GM23338 (cell line): ENCODE measurements around the gene ATP5MG.

Experiments used
- CREB1 ChIP-seq: fragments of 250-450 bp; sonication (Bioruptor Pico); IDR thresholded peaks from 2 replicates; pipeline ENCODE4 v1.5.0; 2020; ENCODE audit warnings: low read depth, mild to moderate bottlenecking, moderate library complexity
- ETS1 ChIP-seq: IDR thresholded peaks from 2 replicates; pipeline ENCODE4 v1.6.1; 2016; ENCODE audit warnings: antibody characterized with exemption
- EZH2 ChIP-seq: fragments of 200-600 bp; sonication (generic); IDR thresholded peaks from one replicate; pipeline ENCODE4 v1.8.0; 2017; ENCODE audit warnings: antibody characterized with exemption, mild to moderate bottlenecking, low read depth; ENCODE audit not compliant: unreplicated experiment
- EZH2phosphoT487 ChIP-seq: fragments of 200-600 bp; sonication (generic); IDR thresholded peaks from one replicate; pipeline ENCODE4 v1.8.1; 2018; ENCODE audit warnings: antibody characterized with exemption; ENCODE audit not compliant: unreplicated experiment
- JUNB ChIP-seq: IDR thresholded peaks from one replicate; pipeline ENCODE4 v1.6.1; 2016; ENCODE audit warnings: antibody characterized with exemption; ENCODE audit not compliant: unreplicated experiment
- NANOG ChIP-seq: IDR thresholded peaks from 2 replicates; pipeline ENCODE4 v1.6.1; 2016; ENCODE audit warnings: antibody characterized with exemption, borderline replicate concordance
- POLR2AphosphoS5 ChIP-seq: IDR thresholded peaks from 2 replicates; pipeline ENCODE4 v1.6.1; 2016; ENCODE audit warnings: antibody characterized with exemption, low read depth
- REST ChIP-seq: IDR thresholded peaks from one replicate; pipeline ENCODE4 v1.6.1; 2018; ENCODE audit warnings: antibody characterized with exemption; ENCODE audit not compliant: unreplicated experiment
- STAT1 ChIP-seq: IDR thresholded peaks from one replicate; pipeline ENCODE4 v1.6.1; 2016; ENCODE audit warnings: antibody characterized with exemption; ENCODE audit not compliant: unreplicated experiment
- ZNF114 ChIP-seq: fragments of 250-450 bp; sonication (Bioruptor Pico); IDR thresholded peaks from 2 replicates; pipeline ENCODE4 v1.5.0; 2020; ENCODE audit warnings: mild to moderate bottlenecking, moderate library complexity
- ZNF331 ChIP-seq: fragments of 250-450 bp; sonication (Bioruptor Pico); IDR thresholded peaks from 2 replicates; pipeline ENCODE4 v1.5.0; 2020; ENCODE audit warnings: low read depth, mild to moderate bottlenecking, moderate library complexity
- TF ChIP-seq, protein P1 (sequence below), 2 experiments: fragments of 200-600 bp in 1 of 2; sonication (generic) in 1 of 2; conservative IDR thresholded peaks; 2 replicates each; pipeline versions ENCODE4 v1.5.1 to v1.6.1; 2016 to 2017; ENCODE audit warnings: antibody characterized with exemption in 2 of 2, low read depth in 2 of 2, mild to moderate bottlenecking in 2 of 2, moderate library complexity in 1 of 2
- TF ChIP-seq, protein P2 (sequence below): fragments of 250-450 bp; sonication (Bioruptor Pico); IDR thresholded peaks from 2 replicates; pipeline ENCODE4 v1.5.0; 2020; ENCODE audit warnings: mild to moderate bottlenecking, moderate library complexity

- TF ChIP-seq EZH2 (no peak), EZH2phosphoT487 (no peak), POLR2AphosphoS5 (peak; percentile 89), REST (no peak), ZNF331 (CRISPR knock-in tag) (no peak), CREB1 (no peak; the same call in 1 of the 2 replicates), JUNB (no peak), ETS1 (0 out of 2 replicates have a peak, but pooled peaks have one; percentile 25), STAT1 (no peak), ZNF114 (CRISPR knock-in tag) (no peak), NANOG (no peak)
- TF ChIP-seq, protein P1, sequence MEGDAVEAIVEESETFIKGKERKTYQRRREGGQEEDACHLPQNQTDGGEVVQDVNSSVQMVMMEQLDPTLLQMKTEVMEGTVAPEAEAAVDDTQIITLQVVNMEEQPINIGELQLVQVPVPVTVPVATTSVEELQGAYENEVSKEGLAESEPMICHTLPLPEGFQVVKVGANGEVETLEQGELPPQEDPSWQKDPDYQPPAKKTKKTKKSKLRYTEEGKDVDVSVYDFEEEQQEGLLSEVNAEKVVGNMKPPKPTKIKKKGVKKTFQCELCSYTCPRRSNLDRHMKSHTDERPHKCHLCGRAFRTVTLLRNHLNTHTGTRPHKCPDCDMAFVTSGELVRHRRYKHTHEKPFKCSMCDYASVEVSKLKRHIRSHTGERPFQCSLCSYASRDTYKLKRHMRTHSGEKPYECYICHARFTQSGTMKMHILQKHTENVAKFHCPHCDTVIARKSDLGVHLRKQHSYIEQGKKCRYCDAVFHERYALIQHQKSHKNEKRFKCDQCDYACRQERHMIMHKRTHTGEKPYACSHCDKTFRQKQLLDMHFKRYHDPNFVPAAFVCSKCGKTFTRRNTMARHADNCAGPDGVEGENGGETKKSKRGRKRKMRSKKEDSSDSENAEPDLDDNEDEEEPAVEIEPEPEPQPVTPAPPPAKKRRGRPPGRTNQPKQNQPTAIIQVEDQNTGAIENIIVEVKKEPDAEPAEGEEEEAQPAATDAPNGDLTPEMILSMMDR (conservative IDR thresholded peaks at IDR 0.05; ENCODE audit: low read depth in 2 of 2): no peak
- TF ChIP-seq, protein P2, sequence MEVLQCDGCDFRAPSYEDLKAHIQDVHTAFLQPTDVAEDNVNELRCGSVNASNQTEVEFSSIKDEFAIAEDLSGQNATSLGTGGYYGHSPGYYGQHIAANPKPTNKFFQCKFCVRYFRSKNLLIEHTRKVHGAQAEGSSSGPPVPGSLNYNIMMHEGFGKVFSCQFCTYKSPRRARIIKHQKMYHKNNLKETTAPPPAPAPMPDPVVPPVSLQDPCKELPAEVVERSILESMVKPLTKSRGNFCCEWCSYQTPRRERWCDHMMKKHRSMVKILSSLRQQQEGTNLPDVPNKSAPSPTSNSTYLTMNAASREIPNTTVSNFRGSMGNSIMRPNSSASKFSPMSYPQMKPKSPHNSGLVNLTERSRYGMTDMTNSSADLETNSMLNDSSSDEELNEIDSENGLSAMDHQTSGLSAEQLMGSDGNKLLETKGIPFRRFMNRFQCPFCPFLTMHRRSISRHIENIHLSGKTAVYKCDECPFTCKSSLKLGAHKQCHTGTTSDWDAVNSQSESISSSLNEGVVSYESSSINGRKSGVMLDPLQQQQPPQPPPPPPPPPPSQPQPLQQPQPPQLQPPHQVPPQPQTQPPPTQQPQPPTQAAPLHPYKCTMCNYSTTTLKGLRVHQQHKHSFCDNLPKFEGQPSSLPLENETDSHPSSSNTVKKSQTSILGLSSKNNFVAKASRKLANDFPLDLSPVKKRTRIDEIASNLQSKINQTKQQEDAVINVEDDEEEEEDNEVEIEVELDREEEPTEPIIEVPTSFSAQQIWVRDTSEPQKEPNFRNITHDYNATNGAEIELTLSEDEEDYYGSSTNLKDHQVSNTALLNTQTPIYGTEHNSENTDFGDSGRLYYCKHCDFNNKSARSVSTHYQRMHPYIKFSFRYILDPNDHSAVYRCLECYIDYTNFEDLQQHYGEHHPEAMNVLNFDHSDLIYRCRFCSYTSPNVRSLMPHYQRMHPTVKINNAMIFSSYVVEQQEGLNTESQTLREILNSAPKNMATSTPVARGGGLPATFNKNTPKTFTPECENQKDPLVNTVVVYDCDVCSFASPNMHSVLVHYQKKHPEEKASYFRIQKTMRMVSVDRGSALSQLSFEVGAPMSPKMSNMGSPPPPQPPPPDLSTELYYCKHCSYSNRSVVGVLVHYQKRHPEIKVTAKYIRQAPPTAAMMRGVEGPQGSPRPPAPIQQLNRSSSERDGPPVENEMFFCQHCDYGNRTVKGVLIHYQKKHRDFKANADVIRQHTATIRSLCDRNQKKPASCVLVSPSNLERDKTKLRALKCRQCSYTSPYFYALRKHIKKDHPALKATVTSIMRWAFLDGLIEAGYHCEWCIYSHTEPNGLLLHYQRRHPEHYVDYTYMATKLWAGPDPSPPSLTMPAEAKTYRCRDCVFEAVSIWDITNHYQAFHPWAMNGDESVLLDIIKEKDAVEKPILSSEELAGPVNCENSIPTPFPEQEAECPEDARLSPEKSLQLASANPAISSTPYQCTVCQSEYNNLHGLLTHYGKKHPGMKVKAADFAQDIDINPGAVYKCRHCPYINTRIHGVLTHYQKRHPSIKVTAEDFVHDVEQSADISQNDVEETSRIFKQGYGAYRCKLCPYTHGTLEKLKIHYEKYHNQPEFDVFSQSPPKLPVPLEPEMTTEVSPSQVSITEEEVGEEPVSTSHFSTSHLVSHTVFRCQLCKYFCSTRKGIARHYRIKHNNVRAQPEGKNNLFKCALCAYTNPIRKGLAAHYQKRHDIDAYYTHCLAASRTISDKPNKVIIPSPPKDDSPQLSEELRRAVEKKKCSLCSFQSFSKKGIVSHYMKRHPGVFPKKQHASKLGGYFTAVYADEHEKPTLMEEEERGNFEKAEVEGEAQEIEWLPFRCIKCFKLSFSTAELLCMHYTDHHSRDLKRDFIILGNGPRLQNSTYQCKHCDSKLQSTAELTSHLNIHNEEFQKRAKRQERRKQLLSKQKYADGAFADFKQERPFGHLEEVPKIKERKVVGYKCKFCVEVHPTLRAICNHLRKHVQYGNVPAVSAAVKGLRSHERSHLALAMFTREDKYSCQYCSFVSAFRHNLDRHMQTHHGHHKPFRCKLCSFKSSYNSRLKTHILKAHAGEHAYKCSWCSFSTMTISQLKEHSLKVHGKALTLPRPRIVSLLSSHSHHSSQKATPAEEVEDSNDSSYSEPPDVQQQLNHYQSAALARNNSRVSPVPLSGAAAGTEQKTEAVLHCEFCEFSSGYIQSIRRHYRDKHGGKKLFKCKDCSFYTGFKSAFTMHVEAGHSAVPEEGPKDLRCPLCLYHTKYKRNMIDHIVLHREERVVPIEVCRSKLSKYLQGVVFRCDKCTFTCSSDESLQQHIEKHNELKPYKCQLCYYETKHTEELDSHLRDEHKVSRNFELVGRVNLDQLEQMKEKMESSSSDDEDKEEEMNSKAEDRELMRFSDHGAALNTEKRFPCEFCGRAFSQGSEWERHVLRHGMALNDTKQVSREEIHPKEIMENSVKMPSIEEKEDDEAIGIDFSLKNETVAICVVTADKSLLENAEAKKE (CRISPR knock-in tag): no peak
These were observed at the start of gene ATP5MG for GRCh38 chr11:118401151-118401879.
